GM23338 (cell line): ENCODE results near the gene TMED8.

Experiments used
- EZH2 ChIP-seq: fragments of 200-600 bp; sonication (generic); IDR thresholded peaks from one replicate; pipeline ENCODE4 v1.8.0; 2017; ENCODE audit warnings: antibody characterized with exemption, mild to moderate bottlenecking, low read depth; ENCODE audit not compliant: unreplicated experiment
- TF ChIP-seq, protein P1 (sequence below), 2 experiments: fragments of 200-600 bp in 1 of 2; sonication (generic) in 1 of 2; conservative IDR thresholded peaks; 2 replicates each; pipeline versions ENCODE4 v1.5.1 to v1.6.1; 2016 to 2017; ENCODE audit warnings: antibody characterized with exemption in 2 of 2, low read depth in 2 of 2, mild to moderate bottlenecking in 2 of 2, moderate library complexity in 1 of 2

DNA sequence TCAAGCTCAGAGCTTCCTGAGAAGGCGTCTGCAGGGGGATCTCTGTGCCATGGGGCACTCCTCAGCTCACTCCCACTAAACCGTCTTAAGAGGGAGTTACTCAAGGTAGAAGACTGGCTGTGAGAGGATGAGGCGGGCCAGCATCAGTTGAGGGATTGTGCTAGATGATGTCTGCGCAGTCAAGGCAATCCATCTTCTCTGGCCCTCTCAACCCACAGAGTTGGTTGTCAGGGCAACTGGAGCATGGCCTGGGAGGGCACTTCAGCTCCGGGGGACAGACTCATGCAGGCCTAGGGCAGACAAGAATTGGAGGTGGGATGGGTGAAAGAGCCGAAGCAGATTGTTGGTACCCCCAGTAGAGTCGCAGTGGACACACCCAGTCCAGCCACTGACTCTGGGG is 47.0 kb downstream of the TMED8 start:
- TF ChIP-seq, protein P1, sequence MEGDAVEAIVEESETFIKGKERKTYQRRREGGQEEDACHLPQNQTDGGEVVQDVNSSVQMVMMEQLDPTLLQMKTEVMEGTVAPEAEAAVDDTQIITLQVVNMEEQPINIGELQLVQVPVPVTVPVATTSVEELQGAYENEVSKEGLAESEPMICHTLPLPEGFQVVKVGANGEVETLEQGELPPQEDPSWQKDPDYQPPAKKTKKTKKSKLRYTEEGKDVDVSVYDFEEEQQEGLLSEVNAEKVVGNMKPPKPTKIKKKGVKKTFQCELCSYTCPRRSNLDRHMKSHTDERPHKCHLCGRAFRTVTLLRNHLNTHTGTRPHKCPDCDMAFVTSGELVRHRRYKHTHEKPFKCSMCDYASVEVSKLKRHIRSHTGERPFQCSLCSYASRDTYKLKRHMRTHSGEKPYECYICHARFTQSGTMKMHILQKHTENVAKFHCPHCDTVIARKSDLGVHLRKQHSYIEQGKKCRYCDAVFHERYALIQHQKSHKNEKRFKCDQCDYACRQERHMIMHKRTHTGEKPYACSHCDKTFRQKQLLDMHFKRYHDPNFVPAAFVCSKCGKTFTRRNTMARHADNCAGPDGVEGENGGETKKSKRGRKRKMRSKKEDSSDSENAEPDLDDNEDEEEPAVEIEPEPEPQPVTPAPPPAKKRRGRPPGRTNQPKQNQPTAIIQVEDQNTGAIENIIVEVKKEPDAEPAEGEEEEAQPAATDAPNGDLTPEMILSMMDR (conservative IDR thresholded peaks at IDR 0.05; ENCODE audit: low read depth in 2 of 2) = no peak
- TF ChIP-seq EZH2 = no peak
